ENCODE results near the gene KLRK1. TPM values are rescaled to one million over a fixed set of nuclear protein-coding genes. Genes with fewer than 3 reads are reported as not detected.

The KLRK1 gene
- total and polyA plus RNA-seq, 2 of the 4 experiments (the other 2 are of a cell fraction), result not detected

- TF ChIP-seq MXI1 (IDR thresholded peaks at IDR 0.05; ENCODE audit: borderline replicate concordance, low read depth, low read length) (no peak), BHLHE40 (IDR thresholded peaks at IDR 0.05; ENCODE audit: low read depth, low read length) (no peak), FOS (IDR thresholded peaks at IDR 0.05; ENCODE audit: low read depth, low read length) (no peak)
These were observed 24.0 kb downstream of the KLRK1 start (continued) for GRCh38 chr12:10365696-10366405.

GRCh38 chr12:10364815-10365622, 24.8 kb downstream of the KLRK1 start:
- Histone ChIP-seq H2BK120ac (ENCODE audit: low read depth, low read length) (peak overlapping the region; percentile 94), H3K27ac (ENCODE audit: insufficient read depth, low read length) (peak overlapping the region; percentile 92), H4K8ac (ENCODE audit: low read depth in 2 of 2, low read length in 2 of 2) (peak overlapping the region; percentile 95 to 96), H3K4me2 (ENCODE audit: low read depth, low read length) (peak overlapping the region; percentile 95), H3K9me1 (ENCODE audit: insufficient read depth, low read length) (no peaks in the 10 kb centered on the region), H3K18ac (ENCODE audit: low read depth, low read length) (peak overlapping the region; percentile 90), H2BK5ac (ENCODE audit: low read depth, low read length, poor library complexity, severe bottlenecking) (peak overlapping the region; percentile 75), H4K20me1 (ENCODE audit: insufficient read depth, low read length) (no peaks in the 10 kb centered on the region), H3K9me3 (ENCODE audit: control insufficient read depth, insufficient read depth, low read length) (no peaks in the 10 kb centered on the region), H3K79me1 (ENCODE audit: low read depth in 1 of 2, low read length in 2 of 2) (no peaks in the 10 kb centered on the region), H3K27me3 (ENCODE audit: control insufficient read depth, insufficient read depth, low read length) (no peaks in the 10 kb centered on the region), H3K4me3 (ENCODE audit: insufficient read depth, low read depth, low read length) (peak overlapping the region; percentile 54), H4K91ac (ENCODE audit: insufficient read depth, low read depth, low read length) (peak overlapping the region; percentile 97), H2BK20ac (ENCODE audit: low read depth, low read length) (peak overlapping the region; percentile 75), H2AFZ (replicated peaks; ENCODE audit: low read length, poor library complexity) (peak overlapping the region; percentile 92), H3K4me1 (ENCODE audit: control insufficient read depth, insufficient read depth, low read length) (peaks cover 22% of the 10 kb centered on the region), H2BK15ac (ENCODE audit: low read depth, low read length) (peak overlapping the region; percentile 97), H3K23ac (ENCODE audit: low read depth, low read length) (peak overlapping the region; percentile 90), H3K36me3 (ENCODE audit: control insufficient read depth, insufficient read depth, low read length) (no peaks in the 10 kb centered on the region), H4K5ac (ENCODE audit: low read depth, low read length) (peak overlapping the region; percentile 95), H2AK5ac (ENCODE audit: low read depth, low read length) (no peak overlapping the region), H2AK9ac (replicated peaks; ENCODE audit: low read depth, low read length, poor library complexity) (no peak overlapping the region), H3K56ac (ENCODE audit: extremely low read depth, insufficient read depth, low read length) (peak overlapping the region; percentile 87), H3K14ac (replicated peaks; ENCODE audit: low read depth, low read length) (peak overlapping the region; percentile 94), H3K9ac (ENCODE audit: low read depth, low read length) (peak overlapping the region; percentile 87), H3K4ac (ENCODE audit: low read depth, low read length) (peak overlapping the region; percentile 92)
- in situ Hi-C loops (cut with MboI; ENCODE audit: low sequenced_read_pairs), result no loop called here
- ChIA-PET POLR2A (ENCODE audit: unreplicated experiment) (interaction anchor here (0.6 kb wide), 1 partner anchor 363 kb away, joined by 4 read pairs; no protein-coding TSS in a partner anchor), CTCF (interaction anchor here (0.5 kb wide), 1 partner anchor 331 kb away, joined by 3 read pairs; no protein-coding TSS in a partner anchor)
- DNase-seq (peak; percentile 84), ATAC-seq (ENCODE audit: low read depth) (peak; percentile 58)
- BruUV-seq (replicated peaks), result no TSS peak
- dilution Hi-C loops (cut with HindIII; ENCODE audit: low sequenced_read_pairs, unreplicated experiment), result no loop called here
- 0% methylated on average over 2 of the region's 15 CpGs; no CpG with 5 or more reads in 1 of the 2 experiments for WGBS, 2 experiments (ENCODE audit: extremely low coverage in 2 of 2, insufficient read length in 1 of 2)
- intact Hi-C loops (cut with micrococcal nuclease), result loop anchor here (1.0 to 2.0 kb wide), 2 partner anchors 153 to 354 kb away; partner anchors contain the start of gene GABARAPL1
- TF ChIP-seq FOS (IDR thresholded peaks at IDR 0.05; ENCODE audit: low read depth, low read length) (no peak), ELK1 (IDR thresholded peaks at IDR 0.05; ENCODE audit: borderline replicate concordance, low read depth, low read length) (no peak), MAZ (IDR thresholded peaks at IDR 0.05; ENCODE audit: borderline replicate concordance, low read depth, low read length) (no peak), BHLHE40 (IDR thresholded peaks at IDR 0.05; ENCODE audit: low read depth, low read length) (no peak), USF2 (IDR thresholded peaks at IDR 0.05; ENCODE audit: low read depth, low read length) (no peak), RFX5 (IDR thresholded peaks at IDR 0.05; ENCODE audit: low read depth, low read length) (no peak), CHD1 (IDR thresholded peaks at IDR 0.05; ENCODE audit: low read depth, low read length) (no peak), RAD21 (IDR thresholded peaks at IDR 0.05; ENCODE audit: low read length) (no peak; the same call in 1 of the 2 replicates), SMC3 (IDR thresholded peaks at IDR 0.05; ENCODE audit: low read depth, low read length) (no peak), MAFK (IDR thresholded peaks at IDR 0.05; ENCODE audit: low read depth, low read length) (no peak), CEBPB (IDR thresholded peaks at IDR 0.05; ENCODE audit: low read depth, low read length) (no peak)
